RCC 7860 (cell line): ENCODE results near the gene SERPINA5.
"Not testable (repeated sequence)": the region's sequence is repeated elsewhere in the genome, so short reads cannot be mapped to it uniquely, and the experiment has no call there.

ENCODE experiments used
- DNase-seq: peaks from one replicate; pipeline ENCODE4 v3.0.0-alpha.2; 2015; ENCODE audit warnings: low spot score
- FAIRE-seq: peaks from 2 replicates; lab custom pipeline; 2012; peaks lifted over from hg19 to GRCh38; lab: Jason Lieb, UNC

Gene SERPINA5

GRCh38 chr14:94573475-94574277, 7.5 kb upstream of the SERPINA5 start:
- no peak for DNase-seq
- no peak for FAIRE-seq

GRCh38 chr14:94574336-94574735, 6.9 kb upstream of the SERPINA5 start:
- DNase-seq (no peak), FAIRE-seq (no peak)

DNA sequence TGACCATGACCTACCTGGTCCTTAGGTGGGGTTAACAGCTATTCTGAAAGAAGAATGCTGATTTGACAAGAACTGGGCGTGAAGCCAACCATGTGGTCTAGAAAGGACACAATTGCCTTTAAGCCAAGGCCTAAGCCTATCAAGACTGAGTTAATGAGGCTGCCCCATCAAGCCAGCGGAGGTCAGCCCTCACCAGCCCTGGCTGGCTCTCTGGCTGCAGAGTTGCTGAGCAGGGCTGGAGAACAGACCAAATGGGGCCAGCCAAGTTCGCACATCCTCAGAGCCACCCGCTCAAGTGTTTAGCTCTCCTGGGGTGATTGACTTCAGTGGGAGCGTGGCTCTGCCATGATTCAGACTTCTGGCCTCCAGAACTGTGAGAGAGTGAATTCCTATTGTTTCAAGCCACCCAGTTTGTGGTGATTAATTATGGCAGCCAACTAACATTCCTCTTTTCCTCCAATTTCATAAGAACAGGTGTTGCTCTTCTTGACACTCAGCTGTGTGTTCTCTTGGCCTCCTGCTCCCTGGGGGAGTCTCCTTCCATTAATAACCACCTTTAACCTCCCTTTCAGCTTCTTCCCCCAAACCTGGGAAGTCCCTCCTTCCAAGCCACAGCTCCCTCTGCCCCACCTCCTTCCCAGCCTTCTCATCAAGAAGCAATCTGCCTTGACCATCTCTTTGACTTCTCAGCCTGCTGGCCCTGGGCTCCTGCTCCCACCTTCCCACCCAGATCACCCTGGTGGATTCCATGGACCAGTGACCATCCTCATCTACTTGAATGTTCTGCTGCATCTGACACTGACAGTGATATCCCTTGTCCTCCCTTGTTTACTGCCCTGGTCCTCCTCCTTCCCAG, 5.3 kb upstream of the SERPINA5 start:
- FAIRE-seq, result no peak
- peak; percentile 45 for DNase-seq

DNA sequence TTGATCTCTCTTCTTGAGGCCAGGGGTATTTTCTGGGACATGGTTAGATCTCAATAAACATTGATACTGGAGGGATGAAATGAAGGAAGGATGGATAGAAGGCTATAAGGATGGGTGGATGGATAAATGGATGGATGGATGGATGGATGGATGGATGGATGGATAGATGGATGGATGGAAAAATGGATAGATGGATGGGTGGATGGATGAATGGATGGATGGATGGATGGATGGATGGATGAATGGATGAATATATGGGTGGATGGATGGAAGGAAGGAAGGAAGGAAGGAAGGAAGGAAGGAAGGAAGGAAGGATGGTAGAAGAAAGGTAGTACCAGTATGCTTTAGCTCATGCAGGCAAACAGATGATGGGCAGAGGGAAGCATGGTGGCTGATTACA, 3.8 kb upstream of the SERPINA5 start:
- DNase-seq, FAIRE-seq: not testable (repeated sequence)

- no peak for DNase-seq
- FAIRE-seq, result no peak
Measured at GRCh38 chr14:94578712-94579111, 2.5 kb upstream of the SERPINA5 start.

GRCh38 chr14:94582199-94582750, 1.0 kb downstream of the SERPINA5 start:
- FAIRE-seq, result no peak
- DNase-seq, result no peak

GRCh38 chr14:94582851-94583250, 1.6 kb downstream of the SERPINA5 start:
- DNase-seq (no peak), FAIRE-seq (no peak)

- DNase-seq (no peak), FAIRE-seq (no peak)
Measured at GRCh38 chr14:94583557-94583956, 2.3 kb downstream of the SERPINA5 start.

DNA sequence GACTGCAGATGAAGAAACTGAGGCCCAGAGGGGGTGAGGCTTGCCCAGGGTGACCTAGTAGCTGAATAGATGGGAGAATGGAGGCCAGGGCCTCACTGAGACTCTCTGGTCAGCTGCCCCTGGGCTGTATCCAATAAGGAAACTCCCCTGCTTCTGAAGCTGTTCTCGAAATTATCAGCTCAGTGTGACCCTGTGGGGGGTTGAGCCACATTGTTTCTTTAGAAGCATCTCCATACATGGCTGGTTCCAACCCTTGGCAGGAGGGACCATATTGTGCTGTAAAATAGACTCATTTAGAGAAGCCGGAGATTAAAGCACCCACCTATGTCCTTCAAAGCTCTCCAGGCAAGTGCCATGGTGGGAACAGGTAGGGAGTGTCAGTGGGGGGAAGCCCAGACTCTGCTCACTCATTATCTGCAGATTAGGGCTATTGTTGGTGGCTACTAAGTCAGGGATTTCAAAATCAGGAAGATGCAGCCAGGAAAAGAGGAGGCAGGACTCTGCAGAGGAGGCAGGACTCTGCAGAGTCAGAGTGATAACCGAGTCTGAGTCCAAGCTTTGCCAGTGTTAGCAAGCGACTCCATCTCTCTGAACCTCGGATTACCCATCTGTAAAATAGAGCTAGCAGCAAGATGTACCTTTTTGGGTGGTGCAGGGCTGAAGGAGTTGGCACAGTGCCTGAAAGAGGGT, 3.5 kb downstream of the SERPINA5 start:
- FAIRE-seq (no peak), DNase-seq (no peak)

DNA sequence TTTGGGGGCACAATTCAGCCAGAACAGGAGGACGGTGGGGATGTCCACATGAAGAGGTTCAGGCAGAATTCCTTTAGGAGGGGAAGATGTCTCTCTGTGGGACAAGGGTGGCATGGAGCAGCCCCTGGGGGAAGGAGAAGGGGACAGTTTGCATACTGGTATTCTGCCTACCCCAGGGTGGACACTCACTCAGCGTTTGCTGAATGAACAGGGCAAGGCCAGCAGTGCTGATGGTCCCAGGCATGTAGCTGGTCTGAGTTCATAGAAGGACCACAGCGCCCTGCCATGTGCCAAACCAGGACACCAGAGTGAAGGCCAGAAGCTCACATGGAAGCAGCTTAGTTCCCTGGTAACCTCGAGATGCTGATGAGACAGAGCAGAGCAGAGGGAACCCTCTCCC, 5.4 kb downstream of the SERPINA5 start:
- DNase-seq, result no peak
- FAIRE-seq, result no peak

GRCh38 chr14:94588311-94588710, 7.1 kb downstream of the SERPINA5 start:
- DNase-seq (no peak), FAIRE-seq (no peak)

GRCh38 chr14:94591073-94591472, 9.8 kb downstream of the SERPINA5 start:
- FAIRE-seq (no peak), DNase-seq (no peak)

DNA sequence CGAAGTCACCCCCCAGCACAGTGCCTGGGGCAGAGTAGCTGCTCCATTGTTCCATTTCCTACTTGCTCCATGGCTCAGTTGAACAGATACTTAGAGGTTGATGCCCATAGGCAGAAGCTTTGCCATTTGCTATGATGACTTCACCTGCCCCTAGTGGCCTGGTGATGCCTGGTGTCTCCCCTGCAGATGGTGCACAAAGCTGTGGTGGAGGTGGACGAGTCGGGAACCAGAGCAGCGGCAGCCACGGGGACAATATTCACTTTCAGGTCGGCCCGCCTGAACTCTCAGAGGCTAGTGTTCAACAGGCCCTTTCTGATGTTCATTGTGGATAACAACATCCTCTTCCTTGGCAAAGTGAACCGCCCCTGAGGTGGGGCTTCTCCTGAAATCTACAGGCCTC, 10.6 kb downstream of the SERPINA5 start:
- DNase-seq, result no peak
- no peak for FAIRE-seq

- DNase-seq (no peak), FAIRE-seq (no peak)
Measured at GRCh38 chr14:94592457-94592856, 11.2 kb downstream of the SERPINA5 start.

DNA sequence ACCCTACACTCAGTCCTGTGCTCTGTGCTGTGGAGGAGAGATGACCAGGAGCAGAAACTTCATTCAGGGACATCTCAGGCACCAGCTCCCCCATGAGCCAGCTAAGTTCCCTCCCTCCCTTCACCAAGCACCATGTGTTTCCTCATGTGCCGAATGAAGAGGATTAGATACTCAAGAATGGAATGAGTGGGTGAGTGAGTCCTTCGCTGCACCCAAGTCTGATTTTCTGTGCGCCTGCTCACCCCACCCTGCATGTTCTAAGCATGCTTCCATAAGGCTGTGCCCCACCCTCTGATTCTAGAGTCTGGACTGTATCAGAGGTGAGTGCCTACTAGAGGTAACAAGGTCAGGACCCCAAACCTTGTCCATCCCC, 12.1 kb downstream of the SERPINA5 start:
- FAIRE-seq, result no peak

GRCh38 chr14:94593749-94594431, 12.7 kb downstream of the SERPINA5 start:
- no peak for DNase-seq
- FAIRE-seq, result no peak

More for the DNA sequence above, 12.1 kb downstream of the SERPINA5 start:
- no peak for DNase-seq

DNA sequence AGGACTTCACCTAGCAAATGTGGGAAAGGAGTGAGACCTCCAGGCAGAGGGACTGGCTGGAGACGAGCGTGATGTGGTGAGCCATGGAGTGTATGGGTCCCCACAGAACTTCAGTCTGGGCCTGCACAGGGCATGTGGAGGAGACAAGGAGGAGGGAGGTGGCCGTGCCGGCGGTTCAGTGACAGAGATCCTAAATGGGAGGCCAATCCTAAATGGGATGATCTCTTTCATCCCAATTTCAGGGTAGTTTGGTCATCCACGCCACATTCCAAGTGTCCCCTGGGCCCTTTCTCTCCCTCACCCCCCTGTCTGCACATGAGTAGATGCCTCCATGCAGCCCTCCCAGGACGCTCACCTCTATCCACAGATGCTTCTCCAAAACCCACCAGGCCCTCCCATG, 13.2 kb downstream of the SERPINA5 start:
- DNase-seq (no peak), FAIRE-seq (no peak)

DNA sequence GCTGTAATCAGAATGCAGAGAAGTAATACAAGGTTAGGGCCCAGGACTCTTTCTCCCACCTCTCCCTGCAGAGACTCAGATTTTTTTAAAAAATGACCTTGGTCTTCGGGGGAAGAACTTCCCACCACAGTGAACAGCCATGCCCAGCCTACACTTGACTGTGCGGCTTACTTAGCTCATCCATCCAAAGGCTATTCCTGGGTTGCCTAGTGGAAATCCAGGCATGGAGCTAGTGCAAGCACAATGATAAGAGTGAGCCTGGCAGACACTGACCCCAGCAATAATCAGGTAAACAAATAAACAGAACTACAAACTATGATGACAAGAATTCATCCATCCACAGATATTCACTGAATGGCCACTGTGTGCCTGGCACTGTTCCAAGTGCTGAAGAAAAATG, 14.7 kb downstream of the SERPINA5 start:
- no peak for FAIRE-seq
- DNase-seq, result no peak

DNA sequence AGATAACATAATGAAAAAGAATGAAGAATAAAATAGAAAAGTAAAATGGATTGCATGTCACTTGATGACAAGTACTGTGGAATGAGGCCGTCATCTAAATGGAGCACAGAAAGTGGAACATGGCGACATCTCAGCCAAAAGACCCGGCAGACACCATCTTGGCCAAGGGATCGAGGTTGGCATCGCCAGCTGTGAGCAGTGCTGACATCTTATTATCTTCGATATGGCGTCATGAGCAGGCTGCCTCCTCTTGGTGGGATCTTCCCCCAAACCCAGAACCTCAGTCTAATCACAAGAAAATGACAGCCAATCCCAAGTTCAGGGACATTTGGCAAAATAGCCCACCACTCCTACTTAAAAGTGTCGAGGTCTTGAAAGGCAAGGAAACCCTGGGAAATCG, 15.1 kb downstream of the SERPINA5 start:
- FAIRE-seq, result no peak
- DNase-seq, result no peak

- DNase-seq, result no peak
- FAIRE-seq, result no peak
Measured at GRCh38 chr14:94597788-94598187, 16.6 kb downstream of the SERPINA5 start.

DNA sequence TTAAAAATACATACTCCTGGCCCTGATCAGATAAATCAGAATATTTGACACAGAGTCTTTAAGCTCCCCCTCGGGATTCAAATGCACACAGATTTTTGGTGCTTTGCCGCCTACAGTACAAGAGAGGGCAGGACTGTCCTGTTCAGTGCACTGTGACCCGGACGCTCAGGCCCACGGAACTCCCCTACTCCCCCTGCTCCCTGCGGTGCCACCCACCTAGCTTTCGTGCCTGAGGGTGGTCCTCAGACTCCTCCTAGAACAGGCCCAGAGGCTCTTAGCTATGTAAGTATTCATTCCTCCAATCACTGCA, 17.2 kb downstream of the SERPINA5 start:
- no peak for DNase-seq
- no peak for FAIRE-seq
